GM06990 (cell line): ENCODE measurements around the gene CHRNB1.

Source experiments
- DNase-seq: peaks from one replicate; pipeline ENCODE4 v3.0.0-alpha.2; 2011; ENCODE audit not compliant: insufficient read length; ENCODE audit errors: extremely low read depth
- H3K27me3 ChIP-seq: replicated peaks from 2 replicates; pipeline ENCODE4 v1.6.0; 2011; ENCODE audit warnings: low read length; ENCODE audit not compliant: control insufficient read depth, insufficient read depth
- H3K36me3 ChIP-seq: 2 replicates; pipeline ENCODE4 v1.5.1; 2011; ENCODE audit warnings: low read length; ENCODE audit not compliant: control insufficient read depth, insufficient read depth
- H3K4me3 ChIP-seq: replicated peaks from 2 replicates; pipeline ENCODE4 v1.5.1; 2011; ENCODE audit warnings: low read depth, mild to moderate bottlenecking, control low read depth, low read length
- CTCF ChIP-seq: IDR thresholded peaks from 2 replicates; pipeline ENCODE4 v1.5.1; 2011; ENCODE audit warnings: low read length, control low read depth, mild to moderate bottlenecking, inconsistent platforms; ENCODE audit not compliant: insufficient read depth, poor library complexity, severe bottlenecking

The CHRNB1 gene

GRCh38 chr17:7425316-7425715, 19.5 kb upstream of the CHRNB1 start, which contains the start of gene SPEM2:
Gene SPEM2 (plus strand): TSS chr17:7425616. CDS start chr17:7425689, 73 bp downstream.
- no peak for DNase-seq
- H3K27me3 ChIP-seq, result no peaks in the 10 kb centered on the region
- no peak for TF ChIP-seq CTCF
- H3K4me3 ChIP-seq, result no peak within 1 kb of the TSS
- no peaks in the 10 kb centered on the region for H3K36me3 ChIP-seq

GRCh38 chr17:7425756-7426155, 19.1 kb upstream of the CHRNB1 start:
- no peak for TF ChIP-seq CTCF
- H3K4me3 ChIP-seq, result no peak overlapping the region
- no peaks in the 10 kb centered on the region for H3K27me3 ChIP-seq
- DNase-seq, result no peak
- H3K36me3 ChIP-seq, result no peaks in the 10 kb centered on the region

- no peak overlapping the region for H3K4me3 ChIP-seq
- no peaks in the 10 kb centered on the region for H3K27me3 ChIP-seq
- TF ChIP-seq CTCF, result no peak
- DNase-seq, result no peak
- no peaks in the 10 kb centered on the region for H3K36me3 ChIP-seq
These were observed 18.5 kb upstream of the CHRNB1 start for GRCh38 chr17:7426203-7426863.

GRCh38 chr17:7426896-7427489, 17.9 kb upstream of the CHRNB1 start:
- H3K27me3 ChIP-seq, result no peaks in the 10 kb centered on the region
- H3K36me3 ChIP-seq, result no peaks in the 10 kb centered on the region
- no peak overlapping the region for H3K4me3 ChIP-seq
- no peak for DNase-seq
- TF ChIP-seq CTCF, result no peak

- Histone ChIP-seq H3K27me3 (no peaks in the 10 kb centered on the region), H3K4me3 (no peak overlapping the region), H3K36me3 (no peaks in the 10 kb centered on the region)
- no peak for TF ChIP-seq CTCF
- no peak for DNase-seq
These were observed 17.3 kb upstream of the CHRNB1 start for GRCh38 chr17:7427549-7427948.
